HEK293T (cell line): Measurements from ENCODE around the gene GPATCH8.

Source experiments
- BHLHE40 ChIP-seq: fragments of 450-650 bp; IDR thresholded peaks from 2 replicates; pipeline ENCODE4 v1.6.1; 2016; ENCODE audit warnings: mild to moderate bottlenecking, moderate library complexity, borderline replicate concordance
- HDGF ChIP-seq: fragments of 450-650 bp; IDR thresholded peaks from 2 replicates; pipeline ENCODE4 v1.6.1; 2017; ENCODE audit warnings: antibody characterized with exemption, borderline replicate concordance
- NFRKB ChIP-seq: fragments of 450-650 bp; IDR thresholded peaks from 2 replicates; pipeline ENCODE4 v1.6.1; 2016; ENCODE audit warnings: mild to moderate bottlenecking, moderate library complexity

DNA sequence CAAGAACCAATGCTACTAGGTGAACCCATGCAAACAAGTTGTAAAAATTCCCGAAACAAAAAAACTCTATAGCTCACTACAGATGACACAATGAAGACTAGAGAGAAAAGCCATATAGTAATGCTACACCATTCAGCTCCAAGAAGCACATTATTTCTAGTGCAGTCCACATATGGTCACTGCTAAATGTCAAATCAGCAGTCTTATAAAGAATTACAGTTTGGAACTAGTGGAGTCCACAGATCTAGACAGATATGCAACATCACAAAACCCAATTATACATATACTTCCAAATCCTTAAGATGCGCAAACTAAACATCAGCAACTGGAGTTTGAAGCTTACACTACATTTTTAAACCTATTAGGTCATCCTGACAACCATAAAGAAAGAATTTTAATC is 33.5 kb downstream of the GPATCH8 start:
- TF ChIP-seq BHLHE40, result no peak
- no peak for TF ChIP-seq NFRKB
- no peak for TF ChIP-seq HDGF
